Transverse colon (tissue), 4 donors: ENCODE results near the gene FIBCD1. TPM values are rescaled to one million over a fixed set of nuclear protein-coding genes. Genes with fewer than 3 reads are reported as not detected.

Source experiments
- DNase-seq: peaks from one replicate; pipeline ENCODE4 v3.0.0-alpha.2; 2019
- H3K27ac ChIP-seq, 4 donors: fragments of 200-600 bp; sonication (generic); 2 replicates each; pipeline ENCODE4 v1.5.1; 2016 to 2018; ENCODE audit warnings: inconsistent platforms in 4 of 4
- H3K27me3 ChIP-seq: fragments of 200-600 bp; sonication (generic); 2 replicates; pipeline ENCODE4 v1.5.1; 2017; ENCODE audit warnings: inconsistent platforms
- H3K36me3 ChIP-seq, 4 donors: fragments of 200-600 bp; sonication (generic); 2 replicates each; pipeline ENCODE4 v1.5.1; 2017 to 2019; ENCODE audit warnings: inconsistent platforms in 4 of 4
- H3K4me1 ChIP-seq, 4 donors: fragments of 200-600 bp; sonication (generic); 2 replicates each; pipeline ENCODE4 v1.5.1; 2017 to 2020; ENCODE audit warnings: inconsistent platforms in 4 of 4
- H3K4me3 ChIP-seq, 4 donors: fragments of 200-600 bp; sonication (generic); 1 replicate in 1 of 4; 2 replicates in 3 of 4; pipeline versions ENCODE4 v1.5.1 to v1.6.1; 2017 to 2019; ENCODE audit warnings: inconsistent platforms in 4 of 4
- H3K9me3 ChIP-seq, 2 donors: fragments of 200-600 bp; sonication (generic); 2 replicates each; pipeline ENCODE4 v1.5.1; 2017 to 2019; ENCODE audit warnings: inconsistent platforms in 2 of 2
- CTCF ChIP-seq, 5 experiments: fragments of 200-600 bp in 3 of 5; fragments of 450-650 bp in 2 of 5; sonication (generic) in 3 of 5; IDR thresholded peaks; 1 replicate in 2 of 5; 2 replicates in 3 of 5; pipeline ENCODE4 v1.5.1; 2016 to 2017; ENCODE audit warnings: antibody characterized with exemption in 5 of 5, inconsistent platforms in 3 of 5, mild to moderate bottlenecking in 2 of 5, moderate library complexity in 1 of 5
- EP300 ChIP-seq: sonication (generic); formaldehyde crosslinking; IDR thresholded peaks from one replicate; pipeline ENCODE4 v1.6.1; 2017; ENCODE audit warnings: antibody characterized with exemption, low read depth
- POLR2A ChIP-seq: fragments of 450-650 bp; IDR thresholded peaks from one replicate; pipeline ENCODE4 v1.6.1; 2016; ENCODE audit warnings: antibody characterized with exemption, mild to moderate bottlenecking, moderate library complexity
- POLR2AphosphoS5 ChIP-seq, 3 donors: sonication (generic); formaldehyde crosslinking; IDR thresholded peaks; one replicate each; pipeline ENCODE4 v1.6.1; 2016; ENCODE audit warnings: antibody characterized with exemption in 3 of 3
- WGBS, 2 donors: methylation state at CpG; one replicate each; pipeline ENCODE4 v1.1.5; 2018; ENCODE audit warnings: low coverage in 1 of 2; 5-methylcytosine and 5-hydroxymethylcytosine counted together
- in situ Hi-C, 4 donors: fragments of 200-750 bp; cut with MboI; loops; one replicate each; pipeline versions ENCODE4 v1.15.0 to v1.15.1; 2017; ENCODE audit warnings: low sequenced_read_pairs in 3 of 4, low pct_ligation_motif_present in 1 of 4, low pct_unique_long_range_greater_than_20kb in 1 of 4
- intact Hi-C: fragments of 100-400 bp; cut with DNase I; formaldehyde crosslinking; loops from one replicate; pipeline ENCODE4 v1.15.1; 2023; ENCODE audit warnings: low total_unique reads
- total RNA-seq, 4 donors: library from RNA; depleted of rRNA; stranded (reverse); fragments of >200 nt; gene quantifications; one replicate each; pipeline ENCODE4 v1.1.0, GENCODE V29; 2016

FIBCD1 gene
- total RNA-seq, 4 donors from 2014 or later = 1.6 to 54.7 (median 3.3) TPM; not detected in 1

GRCh38 chr9:130980526-130980925 lies 41.5 kb upstream of the FIBCD1 start:
- no peak for DNase-seq
- no peaks in the 10 kb centered on the region for H3K4me1 ChIP-seq
- TF ChIP-seq EP300 (no peak), POLR2AphosphoS5 (IDR thresholded peaks at IDR 0.05) (no peak), CTCF (IDR thresholded peaks at IDR 0.05) (no peak), POLR2A (no peak)
- H3K27me3 ChIP-seq = no peaks in the 10 kb centered on the region
- no peak overlapping the region for H3K4me3 ChIP-seq
- intact Hi-C loops (loop anchor here (5.0 kb wide), 1 partner anchor 1987 kb away; no protein-coding TSS in a partner anchor), in situ Hi-C loops (no loop called here)
- no peak overlapping the region for H3K27ac ChIP-seq
- H3K36me3 ChIP-seq = no peaks in the 10 kb centered on the region
- no peaks in the 10 kb centered on the region for H3K9me3 ChIP-seq
- WGBS, 2 donors = 74% methylated on average over 16 of the region's 16 CpGs; no CpG with 5 or more reads in 1 of the 2 donors

GRCh38 chr9:130979591-130980385 lies 40.7 kb upstream of the FIBCD1 start:
- in situ Hi-C loops = no loop called here
- TF ChIP-seq EP300 = no peak
- no peak for TF ChIP-seq POLR2AphosphoS5 (IDR thresholded peaks at IDR 0.05)
- no peak for TF ChIP-seq CTCF (IDR thresholded peaks at IDR 0.05)
- no peak for TF ChIP-seq POLR2A
- Histone ChIP-seq H3K27me3 (no peaks in the 10 kb centered on the region), H3K27ac (no peak overlapping the region), H3K36me3 (no peaks in the 10 kb centered on the region), H3K4me1 (no peaks in the 10 kb centered on the region), H3K9me3 (no peaks in the 10 kb centered on the region), H3K4me3 (no peak overlapping the region)
- 75 to 84% methylated on average over 2 to 20 of the region's 20 CpGs for WGBS, 2 donors
- intact Hi-C loops = loop anchor here (5.0 kb wide), 1 partner anchor 1988 kb away; no protein-coding TSS in a partner anchor
- no peak for DNase-seq

- no peak for TF ChIP-seq EP300
- TF ChIP-seq CTCF (IDR thresholded peaks at IDR 0.05) = no peak
- TF ChIP-seq POLR2AphosphoS5 (IDR thresholded peaks at IDR 0.05) = no peak
- no peak for TF ChIP-seq POLR2A
- H3K4me3 ChIP-seq = no peak overlapping the region
- intact Hi-C loops (no loop called here), in situ Hi-C loops (no loop called here)
- no peak overlapping the region for H3K27ac ChIP-seq
- DNase-seq = no peak
- H3K4me1 ChIP-seq = no peaks in the 10 kb centered on the region
- H3K27me3 ChIP-seq = peaks cover 19% of the 10 kb centered on the region
- H3K9me3 ChIP-seq = no peaks in the 10 kb centered on the region
- no peaks in the 10 kb centered on the region for H3K36me3 ChIP-seq
- 59 to 73% methylated on average over 3 to 16 of the region's 16 CpGs for WGBS, 2 donors
Measured at GRCh38 chr9:130977811-130978221, 38.8 kb upstream of the FIBCD1 start.

- intact Hi-C loops = no loop called here
- DNase-seq = no peak
Measured at GRCh38 chr9:130975932-130976841, 37.1 kb upstream of the FIBCD1 start.

More at GRCh38 chr9:130975932-130976841, 37.1 kb upstream of the FIBCD1 start:
- TF ChIP-seq EP300 (no peak), POLR2AphosphoS5 (IDR thresholded peaks at IDR 0.05) (no peak), CTCF (IDR thresholded peaks at IDR 0.05) (no peak), POLR2A (no peak)
- Histone ChIP-seq H3K9me3 (no peaks in the 10 kb centered on the region), H3K36me3 (no peaks in the 10 kb centered on the region), H3K27me3 (peaks cover 32% of the 10 kb centered on the region), H3K4me3 (no peak overlapping the region), H3K27ac (no peak overlapping the region), H3K4me1 (no peaks in the 10 kb centered on the region)
- WGBS, 2 donors = 80% methylated on average over 13 of the region's 13 CpGs; no CpG with 5 or more reads in 1 of the 2 donors
- in situ Hi-C loops = no loop called here
